22Rv1 (cell line): Measurements from ENCODE around the gene LGALS1.

Source experiments
- H3K27ac ChIP-seq: fragments of 450-650 bp; 2 replicates; pipeline ENCODE4 v1.5.1; 2017
- CTCF ChIP-seq: fragments of 450-650 bp; IDR thresholded peaks from 2 replicates; pipeline ENCODE4 v1.5.1; 2017; ENCODE audit warnings: mild to moderate bottlenecking
- ZFX ChIP-seq: fragments of 450-650 bp; IDR thresholded peaks from 2 replicates; pipeline ENCODE4 v1.6.1; 2017; ENCODE audit warnings: antibody characterized with exemption, borderline replicate concordance

Gene LGALS1

GRCh38 chr22:37629928-37630327, 45.5 kb upstream of the LGALS1 start:
- no peak for TF ChIP-seq ZFX
- no peak for TF ChIP-seq CTCF
- H3K27ac ChIP-seq = no peak overlapping the region

GRCh38 chr22:37630839-37631435, 44.5 kb upstream of the LGALS1 start:
- TF ChIP-seq CTCF (no peak), ZFX (no peak)
- no peak overlapping the region for H3K27ac ChIP-seq

- TF ChIP-seq CTCF = no peak
- no peak for TF ChIP-seq ZFX
- no peak overlapping the region for H3K27ac ChIP-seq
Measured at GRCh38 chr22:37631448-37632173, 43.8 kb upstream of the LGALS1 start.

GRCh38 chr22:37632174-37633088, 43.0 kb upstream of the LGALS1 start:
- TF ChIP-seq CTCF (no peak), ZFX (no peak)
- no peak overlapping the region for H3K27ac ChIP-seq

- H3K27ac ChIP-seq = no peak overlapping the region
Measured at GRCh38 chr22:37633089-37633624, 42.3 kb upstream of the LGALS1 start.

More at GRCh38 chr22:37633089-37633624, 42.3 kb upstream of the LGALS1 start:
- TF ChIP-seq CTCF (no peak), ZFX (no peak)
